Lung (tissue), 12 donors: ENCODE data around the gene SP140. TPM values are rescaled to one million over a fixed set of nuclear protein-coding genes. Genes with fewer than 3 reads are reported as not detected.

ENCODE experiments used
- ATAC-seq: fragments of 200-7000 bp; cut with Tn5 transposase; one replicate; pipeline ENCODE4 v1.9.1; 2020; ENCODE audit warnings: moderate number of reproducible peaks; ENCODE audit not compliant: insufficient read depth, low FRiP score
- DNase-seq, 3 donors: peaks; one replicate each; pipeline ENCODE4 v3.0.0-alpha.2; 2013 to 2017
- H3K27ac ChIP-seq, 2 donors: one replicate each; pipeline ENCODE4 v1.5.1; 2013; ENCODE audit warnings: mild to moderate bottlenecking in 2 of 2, moderate library complexity in 2 of 2, control low read depth in 1 of 2, inconsistent platforms in 1 of 2, low read depth in 1 of 2, low read length in 1 of 2
- H3K27me3 ChIP-seq, 3 donors: one replicate each; pipeline ENCODE4 v1.5.1; 2013; ENCODE audit warnings: low read length in 2 of 3; ENCODE audit not compliant: control insufficient read depth in 3 of 3, insufficient read depth in 3 of 3
- H3K36me3 ChIP-seq, 4 donors: one replicate each; pipeline ENCODE4 v1.5.1; 2013; ENCODE audit warnings: low read length in 4 of 4, mild to moderate bottlenecking in 1 of 4, moderate library complexity in 1 of 4; ENCODE audit not compliant: control insufficient read depth in 4 of 4, insufficient read depth in 4 of 4
- H3K4me1 ChIP-seq, 5 donors: one replicate each; pipeline ENCODE4 v1.5.1; 2013; ENCODE audit warnings: low read length in 5 of 5, mild to moderate bottlenecking in 2 of 5, moderate library complexity in 1 of 5; ENCODE audit not compliant: control insufficient read depth in 5 of 5, insufficient read depth in 5 of 5
- H3K4me3 ChIP-seq: one replicate; pipeline ENCODE4 v1.5.1; 2013; ENCODE audit warnings: mild to moderate bottlenecking, control low read depth, moderate library complexity
- H3K9ac ChIP-seq, 2 donors: one replicate each; pipeline ENCODE4 v1.5.1; 2013; ENCODE audit warnings: low read length in 2 of 2, control low read depth in 1 of 2; ENCODE audit not compliant: insufficient read depth in 1 of 2
- H3K9me3 ChIP-seq, 4 donors: one replicate each; pipeline ENCODE4 v1.5.1; 2013; ENCODE audit warnings: low read length in 3 of 4, mild to moderate bottlenecking in 1 of 4, moderate library complexity in 1 of 4; ENCODE audit not compliant: control insufficient read depth in 4 of 4, insufficient read depth in 3 of 4
- WGBS, 2 donors: extraction: QIAGEN DNeasy Blood & Tissue Kit; methylation state at CpG; one replicate each; pipeline ENCODE4 v1.1.7; 2013; 5-methylcytosine and 5-hydroxymethylcytosine counted together
- polyA plus RNA-seq, 2 donors: library from polyadenylated mRNA; stranded (reverse); fragments of 200-250 nt; gene quantifications; one replicate each; pipeline ENCODE4 v1.2.1, GENCODE V29; 2013
- total RNA-seq, 2 donors: library from RNA; depleted of rRNA in 1 of 2; stranded (reverse); fragments of >200 nt in 1 of 2; gene quantifications; one replicate each; pipeline ENCODE4 v1.2.1, GENCODE V29; 2014 to 2021
- TF ChIP-seq, protein P1 (sequence below): IDR thresholded peaks from 2 replicates; pipeline ENCODE4 v1.5.1; 2012; ENCODE audit warnings: mild to moderate bottlenecking; ENCODE audit errors: control extremely low read depth, extremely low read depth
- donor health status: control.
- donor health status: control.
- donor health status: Bipolar disorder and iron deficiency.
- donor health status: healthy.
- donor health status: DM: yes; HTN: yes; CAD: no.

The SP140 gene
- total and polyA plus RNA-seq, 4 donors: 2.9 to 6.7 (median 6.0) TPM

DNA sequence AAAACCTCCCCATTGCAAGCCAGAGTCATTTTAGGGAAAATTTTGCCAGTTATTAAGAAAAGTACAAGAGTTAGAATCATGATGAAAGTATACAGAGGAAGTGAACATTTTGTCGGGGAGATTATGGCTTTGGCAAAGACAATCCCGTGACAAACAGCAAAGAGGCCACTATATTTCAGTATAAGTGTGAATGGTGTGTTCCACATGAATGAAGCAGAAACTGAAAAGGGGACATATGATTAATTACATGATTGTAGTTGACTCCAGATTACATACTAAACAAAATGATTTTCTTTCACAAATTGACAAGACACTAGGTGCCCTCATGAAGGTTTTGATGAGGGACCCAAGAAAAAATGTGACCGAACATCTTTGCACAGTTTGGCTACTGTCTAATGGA is 42.0 kb downstream of the SP140 start:
- no peak overlapping the region for H3K27ac ChIP-seq
- DNase-seq (no peak), ATAC-seq (no peak)
- no peak overlapping the region for H3K4me3 ChIP-seq
- TF ChIP-seq, protein P1, sequence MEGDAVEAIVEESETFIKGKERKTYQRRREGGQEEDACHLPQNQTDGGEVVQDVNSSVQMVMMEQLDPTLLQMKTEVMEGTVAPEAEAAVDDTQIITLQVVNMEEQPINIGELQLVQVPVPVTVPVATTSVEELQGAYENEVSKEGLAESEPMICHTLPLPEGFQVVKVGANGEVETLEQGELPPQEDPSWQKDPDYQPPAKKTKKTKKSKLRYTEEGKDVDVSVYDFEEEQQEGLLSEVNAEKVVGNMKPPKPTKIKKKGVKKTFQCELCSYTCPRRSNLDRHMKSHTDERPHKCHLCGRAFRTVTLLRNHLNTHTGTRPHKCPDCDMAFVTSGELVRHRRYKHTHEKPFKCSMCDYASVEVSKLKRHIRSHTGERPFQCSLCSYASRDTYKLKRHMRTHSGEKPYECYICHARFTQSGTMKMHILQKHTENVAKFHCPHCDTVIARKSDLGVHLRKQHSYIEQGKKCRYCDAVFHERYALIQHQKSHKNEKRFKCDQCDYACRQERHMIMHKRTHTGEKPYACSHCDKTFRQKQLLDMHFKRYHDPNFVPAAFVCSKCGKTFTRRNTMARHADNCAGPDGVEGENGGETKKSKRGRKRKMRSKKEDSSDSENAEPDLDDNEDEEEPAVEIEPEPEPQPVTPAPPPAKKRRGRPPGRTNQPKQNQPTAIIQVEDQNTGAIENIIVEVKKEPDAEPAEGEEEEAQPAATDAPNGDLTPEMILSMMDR: no peak
- 80 to 91% methylated on average over 3 of the region's 3 CpGs for WGBS, 2 donors
- H3K27me3 ChIP-seq: no peaks in the 10 kb centered on the region
- no peaks in the 10 kb centered on the region for H3K36me3 ChIP-seq
- H3K9me3 ChIP-seq: no peaks in the 10 kb centered on the region
- H3K9ac ChIP-seq: no peak overlapping the region
- H3K4me1 ChIP-seq: no peaks in the 10 kb centered on the region

DNA sequence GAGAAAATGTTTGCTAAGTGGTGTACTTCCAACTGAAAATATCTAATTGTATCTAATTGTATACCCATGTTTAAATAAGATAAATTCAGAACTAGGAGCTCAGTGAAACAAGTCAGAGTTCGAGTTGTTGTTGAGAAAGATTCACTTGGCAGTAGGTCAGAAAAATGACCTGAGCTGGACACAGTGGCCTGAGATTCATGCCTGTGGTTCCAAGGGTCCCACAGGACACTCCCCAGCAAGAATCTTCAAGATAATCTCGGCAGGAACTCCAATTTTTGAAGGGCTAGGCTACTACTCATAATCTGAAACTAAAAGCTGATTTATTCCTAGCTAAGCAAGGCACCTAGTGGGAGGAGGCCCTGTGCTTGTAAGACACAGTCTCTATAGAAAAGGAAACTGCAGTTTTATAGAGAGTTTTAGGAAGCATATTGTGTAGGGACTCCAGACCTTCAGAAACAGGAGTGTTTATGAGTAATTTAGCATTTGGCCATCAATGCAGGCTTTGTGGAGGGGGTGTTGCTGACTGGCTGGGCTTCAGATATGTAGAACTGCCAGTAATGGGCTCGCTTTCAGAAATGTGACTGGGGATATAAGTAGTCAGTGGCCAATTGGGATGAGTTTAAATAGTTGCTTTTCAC is 43.2 kb downstream of the SP140 start:
- ATAC-seq: no peak

DNA sequence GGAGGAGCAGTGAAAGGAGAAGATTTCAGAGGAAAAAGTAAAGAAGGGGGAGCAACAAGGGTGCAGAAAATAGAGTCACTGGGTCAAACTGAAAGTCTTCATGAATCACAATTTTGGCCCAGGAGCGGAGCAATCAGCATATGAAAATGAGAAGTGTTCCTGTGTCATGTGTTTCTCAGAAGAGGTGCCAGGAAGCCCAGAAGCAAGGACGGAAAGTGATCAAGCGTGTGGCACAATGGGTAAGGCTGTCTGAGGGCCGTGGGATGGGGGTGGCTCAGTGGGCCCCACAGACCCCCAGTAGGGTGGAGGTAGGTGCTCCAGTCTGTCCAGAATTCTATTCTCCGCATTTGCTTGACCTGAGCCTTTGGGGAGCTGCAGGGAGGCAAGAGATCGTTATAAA is 44.2 kb downstream of the SP140 start:
- DNase-seq: no peak
- no peaks in the 10 kb centered on the region for H3K27me3 ChIP-seq
- no peaks in the 10 kb centered on the region for H3K9me3 ChIP-seq
- H3K36me3 ChIP-seq: no peaks in the 10 kb centered on the region
- H3K4me3 ChIP-seq: no peak overlapping the region
- TF ChIP-seq, protein P1: no peak
- 90% methylated on average over 6 of the region's 6 CpGs for WGBS, 2 donors
- H3K9ac ChIP-seq: no peak overlapping the region
- no peak overlapping the region for H3K27ac ChIP-seq
- no peaks in the 10 kb centered on the region for H3K4me1 ChIP-seq
- no peak for ATAC-seq

More for the DNA sequence above, 43.2 kb downstream of the SP140 start:
- 67 to 85% methylated on average over 3 of the region's 3 CpGs for WGBS, 2 donors
- no peaks in the 10 kb centered on the region for H3K9me3 ChIP-seq
- H3K4me1 ChIP-seq: no peaks in the 10 kb centered on the region
- no peaks in the 10 kb centered on the region for H3K36me3 ChIP-seq
- H3K27me3 ChIP-seq: no peaks in the 10 kb centered on the region
- no peak overlapping the region for H3K9ac ChIP-seq
- DNase-seq: no peak
- no peak overlapping the region for H3K4me3 ChIP-seq
- TF ChIP-seq, protein P1: no peak
- no peak overlapping the region for H3K27ac ChIP-seq

DNA sequence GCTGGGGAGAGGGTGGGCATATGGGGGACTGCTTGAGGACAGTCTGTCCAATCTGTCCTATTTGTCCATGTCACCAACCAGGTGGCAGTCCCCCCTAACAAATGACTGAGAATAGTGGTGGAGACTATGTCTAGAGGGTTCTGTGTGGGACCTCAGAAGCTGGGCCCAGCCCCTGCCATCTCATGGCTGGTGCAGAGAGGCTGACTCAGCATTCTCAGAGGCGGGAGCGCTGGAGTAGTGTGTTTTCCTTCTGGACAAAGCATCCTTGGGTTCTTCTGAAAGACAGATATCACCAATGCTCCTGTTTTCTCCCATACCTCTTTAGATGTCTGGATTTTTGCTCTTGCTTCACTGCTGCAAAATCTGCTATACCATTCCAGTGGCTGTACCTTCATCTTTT is 57.4 kb downstream of the SP140 start:
- no peak for ATAC-seq
- Histone ChIP-seq H3K27me3 (peaks cover 0 to 4% (median 0%) of the 10 kb centered on the region in 3 donors), H3K27ac (no peak overlapping the region), H3K36me3 (no peaks in the 10 kb centered on the region), H3K9ac (no peak overlapping the region), H3K4me1 (no peaks in the 10 kb centered on the region), H3K4me3 (no peak overlapping the region), H3K9me3 (no peaks in the 10 kb centered on the region)
- WGBS, 2 donors: 93 to 95% methylated on average over 2 of the region's 2 CpGs
- no peak for DNase-seq
- TF ChIP-seq, protein P1: no peak
